ENCODE measurements around the gene SPDYE5.
"Not testable (repeated sequence)": the region's sequence is repeated elsewhere in the genome, so short reads cannot be mapped to it uniquely, and the experiment has no call there.

Gene SPDYE5

DNA sequence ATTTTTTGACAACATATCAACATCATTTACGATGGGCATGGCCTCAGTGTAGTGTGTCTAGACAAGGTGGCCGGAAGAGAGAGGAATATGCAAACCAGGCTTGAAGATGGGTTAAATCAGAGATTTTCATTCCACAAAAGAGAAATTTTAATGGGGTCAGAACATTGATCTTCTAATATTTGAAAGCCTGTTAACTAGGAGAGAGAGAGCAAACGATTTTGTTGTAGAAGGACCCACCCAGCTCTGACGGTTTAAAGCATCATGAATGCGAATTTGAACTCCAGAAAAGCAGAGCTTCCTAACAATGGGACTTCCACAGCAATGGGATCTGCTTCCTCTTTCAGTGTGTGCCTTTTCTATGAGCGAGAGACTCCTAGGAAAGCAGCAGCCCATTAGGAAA, at the start of gene SPDYE5:
Gene SPDYE5, plus strand, starts transcription at position 301 of the 400 bp plus-strand sequence. CDS start 1,728 bp downstream, outside the sequence.
- not testable (repeated sequence) for DNase-seq

DNA sequence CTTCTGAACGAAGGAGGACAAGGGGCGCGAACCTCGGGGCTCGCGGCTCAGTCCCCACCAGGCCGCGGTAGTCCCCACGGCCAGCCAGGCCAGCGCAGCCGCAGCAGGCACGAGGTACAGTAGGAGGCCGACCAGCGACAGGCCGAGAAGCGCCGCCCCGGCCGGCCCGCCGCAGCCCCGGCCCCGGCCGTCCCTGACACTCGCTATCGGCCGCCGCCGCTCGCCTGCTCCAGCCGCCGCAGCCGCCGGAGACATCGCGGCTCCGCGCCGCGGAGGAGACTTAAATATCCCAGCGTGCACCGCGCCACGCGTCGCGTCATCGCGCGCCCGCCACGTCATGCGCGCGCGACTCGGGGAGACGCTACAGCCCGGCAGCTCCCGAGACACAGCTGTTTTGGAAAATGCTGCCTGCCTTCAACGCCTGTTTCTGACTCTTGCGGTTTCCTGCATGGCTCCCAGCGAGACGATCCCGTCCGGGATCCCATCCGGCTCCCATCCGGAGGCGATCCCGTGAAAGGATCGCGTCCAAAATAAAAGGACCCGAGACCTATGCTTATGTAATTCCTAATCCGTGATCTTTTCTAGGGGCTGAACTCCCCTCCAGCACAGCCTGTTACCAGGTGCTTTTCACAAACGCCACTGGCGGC, 49.5 kb upstream of the SPDYE5 start:
- DNase-seq = peak; percentile 59

- not testable (repeated sequence) for DNase-seq
Observed at GRCh38 chr7:75449946-75450345, 42.2 kb upstream of the SPDYE5 start.

DNA sequence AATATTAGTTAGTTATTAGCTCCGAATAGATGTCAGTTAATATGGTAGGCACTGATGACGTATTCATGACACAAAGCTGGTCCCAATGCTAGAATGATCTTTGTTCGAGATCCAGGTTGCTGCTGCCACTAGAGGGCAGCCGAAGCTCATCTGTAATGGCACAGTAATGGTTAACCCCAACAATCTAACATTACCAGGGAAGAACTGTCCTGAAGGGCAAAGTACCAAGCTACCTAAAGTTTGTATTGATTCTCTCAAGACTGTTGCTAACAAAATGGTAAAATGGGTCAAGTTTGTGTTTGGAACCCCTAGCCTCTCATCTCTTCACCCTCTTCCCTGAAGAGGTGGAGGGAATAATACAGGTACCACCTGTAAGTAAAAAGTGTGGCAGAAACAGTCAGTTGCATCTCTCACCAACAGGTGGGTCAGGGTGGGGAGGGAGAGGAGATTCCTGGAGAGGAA, 39.6 kb upstream of the SPDYE5 start:
- not testable (repeated sequence) for DNase-seq

DNA sequence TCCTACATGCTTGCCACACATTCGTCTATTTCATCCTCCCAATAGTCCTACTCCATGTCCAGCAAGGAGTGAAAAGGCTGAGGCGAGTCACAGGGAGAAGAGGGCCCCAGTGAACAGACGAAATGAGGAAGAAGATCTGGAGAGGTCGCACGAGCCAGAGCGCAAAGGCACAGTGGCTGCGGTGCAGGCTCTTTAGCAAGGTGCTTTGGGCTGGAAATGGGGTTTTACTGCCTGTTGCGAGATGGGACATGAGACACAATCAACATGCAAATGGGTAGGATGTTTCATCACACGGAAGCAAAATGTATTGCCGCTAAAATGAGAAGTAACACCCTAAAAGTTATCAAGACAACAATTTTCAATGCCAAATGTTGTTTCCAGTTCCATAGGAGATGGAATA, 35.7 kb upstream of the SPDYE5 start:
- not testable (repeated sequence) for DNase-seq

- DNase-seq = not testable (repeated sequence)
Observed at GRCh38 chr7:75458034-75458433, 34.1 kb upstream of the SPDYE5 start.

- not testable (repeated sequence) for DNase-seq
Observed at GRCh38 chr7:75460541-75460940, 31.6 kb upstream of the SPDYE5 start.

GRCh38 chr7:75470166-75470565, 22.0 kb upstream of the SPDYE5 start:
- DNase-seq = not testable (repeated sequence)

- DNase-seq = not testable (repeated sequence)
Observed at GRCh38 chr7:75477457-75477856, 14.7 kb upstream of the SPDYE5 start.

DNA sequence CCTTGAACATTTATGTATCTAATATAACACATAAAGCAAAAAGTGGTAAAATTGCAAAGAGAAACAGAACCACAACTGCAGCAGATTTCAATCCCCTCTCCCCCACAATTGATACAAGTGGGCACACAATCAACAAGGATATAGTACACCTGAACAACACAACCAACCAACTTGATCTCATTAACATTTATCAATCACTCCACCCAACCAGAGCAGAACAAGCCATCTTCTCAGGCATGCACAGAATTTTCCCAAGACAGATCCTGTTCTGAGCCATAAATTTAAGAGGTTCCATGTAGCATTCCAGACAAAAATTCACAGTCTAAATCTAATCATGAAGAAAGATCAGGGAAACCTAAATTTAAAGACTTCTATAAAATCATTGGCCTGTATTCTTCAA, 11.8 kb upstream of the SPDYE5 start:
- not testable (repeated sequence) for DNase-seq

DNA sequence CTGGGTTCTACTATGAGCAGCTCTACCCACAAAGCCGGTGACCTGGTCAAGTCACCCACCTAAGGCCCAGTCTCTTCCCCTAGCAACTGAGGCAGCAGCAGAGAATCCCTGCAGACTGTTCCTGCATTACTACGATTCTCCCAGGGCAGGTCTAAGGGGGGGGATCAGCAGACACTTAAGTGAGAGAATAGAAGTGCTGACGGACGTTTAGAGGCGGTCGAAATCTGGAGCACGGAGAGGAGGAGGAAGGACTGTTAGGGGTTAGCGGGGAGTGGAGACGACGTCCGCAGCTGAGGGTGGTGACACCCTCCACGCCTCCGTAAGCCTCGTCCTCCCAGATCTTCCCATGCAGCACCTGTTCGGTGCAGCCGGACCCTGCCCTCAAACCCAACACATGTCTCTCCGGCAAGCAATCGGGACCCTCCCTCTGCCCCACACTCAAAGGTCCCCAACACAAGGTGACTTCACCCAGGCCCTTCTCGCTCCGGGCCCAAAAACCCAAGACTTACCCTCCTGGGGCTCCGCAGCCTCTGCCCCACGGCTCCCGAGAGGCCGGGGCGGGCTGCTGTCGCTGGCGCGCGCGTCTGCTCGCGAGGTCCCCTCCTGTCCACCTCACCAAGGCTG, 6.7 kb upstream of the SPDYE5 start:
- peak; percentile 50 for DNase-seq

DNA sequence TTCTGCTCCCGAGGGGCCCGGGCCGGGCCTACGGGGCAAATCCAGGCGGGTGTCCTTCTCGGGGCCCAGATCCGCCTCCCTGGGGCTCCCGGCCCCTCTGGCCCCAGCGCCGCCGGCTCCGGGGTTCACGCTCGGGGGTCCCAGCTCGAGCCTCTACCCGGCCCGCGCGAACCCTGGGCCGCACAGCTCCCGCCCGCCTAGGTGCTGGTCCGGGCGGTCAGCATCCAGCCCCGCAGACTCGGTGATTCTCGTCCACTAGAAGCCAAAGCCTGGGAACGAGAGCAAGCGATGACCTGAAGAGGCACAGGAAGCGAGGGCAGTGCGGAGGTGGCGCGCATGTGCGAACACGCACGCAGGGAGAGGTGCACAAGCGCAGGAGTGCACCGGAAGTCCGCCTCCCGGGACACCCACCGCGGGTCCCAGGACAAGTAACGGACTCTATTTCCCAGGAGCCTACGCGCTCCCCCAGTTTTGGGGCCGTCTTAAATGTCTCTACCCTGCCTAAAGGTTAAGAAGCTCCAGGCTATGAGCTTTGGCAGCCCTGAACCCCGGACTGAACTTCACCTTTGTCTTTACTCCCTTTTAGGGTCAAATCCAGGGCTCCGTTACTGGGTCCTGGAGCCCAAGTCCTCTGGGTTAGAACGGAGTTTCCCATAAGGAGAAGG, 6.0 kb upstream of the SPDYE5 start, which contains the start of gene POM121C:
Gene POM121C, minus strand, starts transcription at position 321 of the 665 bp plus-strand sequence. CDS start 44,803 bp downstream, outside the sequence.
- DNase-seq = peak; percentile 92

DNA sequence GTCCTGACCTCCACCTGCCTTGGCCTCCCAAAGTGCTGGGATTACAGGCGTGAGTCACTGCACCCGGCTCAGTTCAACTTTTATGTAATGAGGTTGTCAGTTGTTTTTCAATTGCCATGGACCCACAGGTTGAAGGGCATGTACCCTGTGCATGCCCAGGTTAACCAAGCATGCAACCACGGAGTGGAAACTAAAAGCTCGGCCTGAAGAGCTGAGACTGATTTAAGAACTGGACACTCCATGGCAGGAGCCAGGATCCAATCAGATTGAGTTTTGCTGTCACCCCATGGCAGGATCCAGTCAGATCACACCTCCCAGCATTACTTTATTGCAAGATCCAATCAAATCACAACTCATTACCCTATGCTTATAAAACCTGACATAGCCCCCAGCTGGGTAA, 16.9 kb downstream of the SPDYE5 start:
- not testable (repeated sequence) for DNase-seq

- not testable (repeated sequence) for DNase-seq
Observed at GRCh38 chr7:75518842-75519241, 26.7 kb downstream of the SPDYE5 start.

DNA sequence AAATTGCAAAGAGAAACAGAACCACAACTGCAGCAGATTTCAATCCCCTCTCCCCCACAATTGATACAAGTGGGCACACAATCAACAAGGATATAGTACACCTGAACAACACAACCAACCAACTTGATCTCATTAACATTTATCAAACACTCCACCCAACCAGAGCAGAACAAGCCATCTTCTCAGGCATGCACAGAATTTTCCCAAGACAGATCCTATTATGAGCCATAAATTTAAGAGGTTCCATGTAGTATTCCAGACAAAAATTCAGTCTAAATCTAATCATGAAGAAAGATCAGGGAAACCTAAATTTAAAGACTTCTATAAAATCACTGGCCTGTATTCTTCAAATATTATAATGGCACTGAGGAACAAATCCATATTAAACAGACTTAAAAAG, 29.6 kb downstream of the SPDYE5 start:
- not testable (repeated sequence) for DNase-seq

- DNase-seq = peak; percentile 53
Observed at GRCh38 chr7:75527224-75527722, 35.2 kb downstream of the SPDYE5 start.

DNA sequence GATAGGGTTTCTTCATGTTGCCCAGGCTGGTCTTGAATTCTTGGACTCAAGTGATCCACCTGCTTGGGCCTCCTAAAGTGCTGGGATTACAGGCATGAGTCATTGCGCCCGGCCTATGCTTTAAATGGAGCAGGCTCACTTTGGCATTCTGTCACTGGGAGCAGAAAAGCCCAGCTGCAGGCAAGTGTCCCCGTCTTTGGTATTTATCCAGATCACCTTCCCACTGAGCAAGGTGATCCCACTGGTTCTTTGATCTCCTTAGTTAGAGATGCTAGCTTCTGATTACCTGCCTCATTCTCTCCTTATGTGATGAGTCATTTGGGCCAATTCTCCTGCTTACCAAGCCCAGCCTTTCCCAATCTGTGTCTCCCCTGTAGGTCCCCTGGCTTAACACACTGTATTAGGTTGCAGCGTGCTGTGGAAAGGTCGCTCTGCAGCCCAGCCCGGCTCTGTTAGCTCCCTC, 39.3 kb downstream of the SPDYE5 start:
- DNase-seq = no peak

GRCh38 chr7:75532639-75533038, 40.5 kb downstream of the SPDYE5 start:
- DNase-seq = no peak

DNA sequence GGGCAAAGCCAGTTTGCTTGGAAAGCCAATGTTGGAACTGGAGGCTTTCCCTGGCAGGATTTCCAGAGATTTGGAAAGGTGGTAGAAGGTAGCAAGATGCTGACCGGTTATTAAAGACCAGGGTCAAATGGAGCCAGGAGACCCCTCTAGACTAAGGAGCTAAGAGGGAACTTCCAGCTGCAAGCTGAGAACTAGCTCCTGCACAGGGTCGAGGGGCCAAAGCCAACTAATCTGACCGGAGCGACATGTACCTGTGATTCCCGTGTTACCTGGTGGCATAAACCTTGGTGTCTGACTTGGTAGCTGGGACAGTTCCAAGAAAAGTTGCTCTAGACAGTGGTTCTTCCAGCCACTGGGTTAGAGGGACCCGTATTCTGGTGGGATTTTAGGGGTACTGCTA, 41.8 kb downstream of the SPDYE5 start:
- DNase-seq = no peak

GRCh38 chr7:75534727-75535307, 42.7 kb downstream of the SPDYE5 start:
- no peak for DNase-seq

- no peak for DNase-seq
Observed at GRCh38 chr7:75536491-75536890, 44.4 kb downstream of the SPDYE5 start.

GRCh38 chr7:75536940-75537538, 44.9 kb downstream of the SPDYE5 start:
- DNase-seq = no peak

GRCh38 chr7:75537731-75538130, 45.6 kb downstream of the SPDYE5 start:
- DNase-seq = no peak

Measured in retina (tissue), 1 donor.